ENCODE measurements around the gene DYNLRB2.

Gene DYNLRB2

GRCh38 chr16:80540516-80541305, at the start of gene DYNLRB2:
Gene DYNLRB2, plus strand, starts transcription at chr16:80540993. Its CDS starts 84 bp downstream, at chr16:80541077.
- peak; percentile 97 for DNase-seq (ENCODE audit: low spot score)

DNA sequence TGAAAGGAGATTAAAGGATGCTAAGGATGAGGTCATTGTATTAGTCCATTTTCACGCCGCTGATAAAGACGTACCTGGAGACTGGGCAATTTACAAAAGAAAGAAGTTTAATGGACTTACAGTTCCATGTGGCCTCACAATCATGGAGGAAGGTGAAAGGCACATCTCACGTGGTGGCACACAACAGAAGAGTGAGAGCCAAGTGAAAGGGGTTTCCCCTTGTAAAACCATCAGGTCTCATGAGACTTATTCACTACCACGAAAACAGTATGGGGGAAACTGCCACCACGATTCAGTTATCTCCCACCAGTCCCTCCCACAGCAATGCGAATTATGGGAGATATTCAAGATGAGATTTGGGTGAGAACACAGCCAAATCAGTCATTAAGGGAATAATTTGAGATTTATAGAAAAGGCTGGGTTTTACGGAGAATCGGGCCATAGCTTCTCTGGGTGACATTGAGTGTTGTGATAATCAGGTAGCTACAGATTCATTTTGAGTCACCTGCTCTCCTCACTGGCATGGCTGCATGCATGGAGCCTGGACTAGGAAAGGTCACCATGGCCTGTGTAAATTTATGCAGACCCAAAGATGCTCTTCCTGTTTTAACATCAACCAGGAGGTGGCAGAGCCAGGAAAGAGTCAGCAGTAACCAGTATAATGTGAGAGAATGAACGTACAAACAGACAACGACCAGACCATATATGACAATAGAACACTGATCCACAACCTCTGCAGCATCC, 40.5 kb upstream of the DYNLRB2 start:
- DNase-seq (ENCODE audit: low spot score) = no peak

GRCh38 chr16:80500961-80501525, 39.8 kb upstream of the DYNLRB2 start:
- no peak for DNase-seq (ENCODE audit: low spot score)

DNA sequence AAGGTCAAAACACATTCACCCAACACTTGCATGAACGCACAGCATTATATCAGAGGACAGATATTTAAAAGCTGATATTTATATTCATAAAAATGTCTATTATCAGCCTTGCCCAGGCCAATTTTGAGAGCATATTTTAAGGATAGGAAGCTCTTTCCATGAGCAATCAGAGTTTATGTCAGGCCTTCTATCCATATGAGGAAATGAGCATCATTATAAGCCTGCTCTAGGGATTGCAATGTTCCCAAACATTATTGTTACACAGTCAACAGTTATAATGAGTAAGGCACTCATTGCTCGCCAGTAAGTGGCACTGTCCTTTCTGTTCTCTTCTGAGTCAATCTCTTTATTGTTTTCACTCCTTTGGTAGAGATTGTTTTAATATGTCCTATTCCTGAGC, 37.7 kb upstream of the DYNLRB2 start:
- DNase-seq (ENCODE audit: low spot score) = no peak

- no peak for DNase-seq (ENCODE audit: low spot score)
These were observed 33.3 kb upstream of the DYNLRB2 start for GRCh38 chr16:80507538-80507937.

DNA sequence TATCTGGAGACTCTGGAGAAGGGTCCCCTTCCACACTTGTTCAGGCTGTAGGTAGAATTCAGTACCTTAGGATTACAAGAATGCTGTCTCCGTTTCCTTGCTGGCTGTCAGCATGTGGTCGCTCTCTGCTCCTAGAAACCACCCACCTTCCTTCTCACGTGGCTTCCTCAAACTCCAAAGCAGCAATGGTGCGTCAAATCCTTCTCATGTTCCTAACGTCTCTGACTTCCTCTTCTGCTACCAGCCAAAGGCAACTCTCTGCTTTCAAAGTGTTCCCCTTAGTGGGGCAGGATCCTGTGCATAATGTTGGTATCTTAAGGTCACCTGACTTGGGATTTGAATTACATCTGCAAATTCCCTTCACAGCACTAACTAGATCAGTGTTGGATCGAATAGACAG, 30.9 kb upstream of the DYNLRB2 start:
- no peak for DNase-seq (ENCODE audit: low spot score)

GRCh38 chr16:80511824-80512592, 28.8 kb upstream of the DYNLRB2 start:
- no peak for DNase-seq (ENCODE audit: low spot score)

DNA sequence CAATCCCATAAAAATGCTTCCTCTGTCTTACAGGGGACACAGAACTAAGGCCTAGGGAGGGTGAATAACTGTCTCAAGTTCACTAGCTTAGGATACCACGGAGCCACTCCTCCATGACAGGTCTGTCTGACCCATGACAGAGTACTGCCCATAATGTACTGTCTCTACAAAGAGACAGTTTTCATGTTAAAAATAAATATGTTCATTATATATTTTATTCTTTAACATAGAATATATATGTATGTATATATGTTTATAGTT, 28.3 kb upstream of the DYNLRB2 start:
- DNase-seq (ENCODE audit: low spot score) = no peak

GRCh38 chr16:80515374-80515773, 25.4 kb upstream of the DYNLRB2 start:
- no peak for DNase-seq (ENCODE audit: low spot score)

- DNase-seq (ENCODE audit: low spot score) = no peak
These were observed 22.9 kb upstream of the DYNLRB2 start for GRCh38 chr16:80517846-80518245.

- DNase-seq (ENCODE audit: low spot score) = peak; percentile 66
These were observed 22.4 kb upstream of the DYNLRB2 start for GRCh38 chr16:80518436-80518835.

GRCh38 chr16:80519189-80519588, 21.6 kb upstream of the DYNLRB2 start:
- no peak for DNase-seq (ENCODE audit: low spot score)

- DNase-seq (ENCODE audit: low spot score) = no peak
These were observed 15.4 kb upstream of the DYNLRB2 start for GRCh38 chr16:80525420-80525819.

GRCh38 chr16:80526418-80527061, 14.3 kb upstream of the DYNLRB2 start:
- peak; percentile 68 for DNase-seq (ENCODE audit: low spot score)

- DNase-seq (ENCODE audit: low spot score) = peak; percentile 51
These were observed 13.5 kb upstream of the DYNLRB2 start for GRCh38 chr16:80527297-80527696.

- no peak for DNase-seq (ENCODE audit: low spot score)
These were observed 10.3 kb upstream of the DYNLRB2 start for GRCh38 chr16:80530479-80530878.

- DNase-seq (ENCODE audit: low spot score) = no peak
These were observed 4.6 kb upstream of the DYNLRB2 start for GRCh38 chr16:80536238-80536637.

- no peak for DNase-seq (ENCODE audit: low spot score)
These were observed 507 bp downstream of the DYNLRB2 start for GRCh38 chr16:80541306-80541694.

DNA sequence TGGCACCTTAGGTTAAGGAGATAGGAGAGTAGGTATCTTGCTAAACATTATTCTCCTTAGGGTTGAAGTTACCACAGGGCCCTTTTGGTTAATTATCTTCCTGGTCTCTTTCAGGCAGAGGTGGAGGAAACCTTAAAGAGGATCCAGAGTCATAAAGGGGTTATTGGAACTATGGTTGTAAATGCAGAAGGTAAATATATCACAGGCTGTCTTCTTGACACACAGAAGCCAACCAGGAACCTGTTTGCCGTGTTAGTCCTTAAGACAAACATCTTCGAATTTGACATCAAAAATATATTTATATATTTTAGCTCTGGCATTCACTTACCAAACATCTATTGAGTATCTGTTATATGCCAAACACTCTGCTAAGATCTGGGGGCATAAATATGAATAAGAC, 2.4 kb downstream of the DYNLRB2 start:
- no peak for DNase-seq (ENCODE audit: low spot score)

- DNase-seq (ENCODE audit: low spot score) = peak; percentile 80
These were observed 3.5 kb downstream of the DYNLRB2 start for GRCh38 chr16:80544326-80544725.

DNA sequence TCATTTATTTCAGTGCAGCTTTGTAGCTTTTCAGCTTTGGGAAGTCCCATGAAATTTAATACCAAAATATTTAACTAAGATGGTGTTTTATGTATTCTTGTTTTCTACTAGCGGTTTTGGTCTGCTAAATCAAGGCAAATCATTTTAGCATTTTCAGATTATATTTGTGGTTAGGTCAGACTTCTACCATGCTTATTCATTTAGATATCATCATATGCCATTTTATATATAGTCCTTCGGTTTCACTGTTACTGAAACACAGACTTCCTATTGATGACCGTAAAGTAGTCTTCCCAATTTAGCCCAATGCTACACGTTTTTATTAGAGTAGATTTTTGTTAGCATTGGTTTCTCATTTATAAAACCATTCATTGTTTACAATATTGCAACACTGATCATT, 5.5 kb downstream of the DYNLRB2 start:
- no peak for DNase-seq (ENCODE audit: low spot score)

GRCh38 chr16:80547145-80547544, 6.4 kb downstream of the DYNLRB2 start:
- no peak for DNase-seq (ENCODE audit: low spot score)
